Aorta (tissue), 5 donors: ENCODE measurements around the gene GALM. TPM values are rescaled to one million over a fixed set of nuclear protein-coding genes. Genes with fewer than 3 reads are reported as not detected.

Experiments used
- ATAC-seq: fragments of 200-7000 bp; cut with Tn5 transposase; one replicate; pipeline ENCODE4 v1.9.1; 2022; ENCODE audit warnings: moderate library complexity; ENCODE audit not compliant: low FRiP score
- DNase-seq, 2 donors: peaks; one replicate each; pipeline ENCODE4 v3.0.0-alpha.2; 2020
- H3K27ac ChIP-seq, 2 donors: one replicate each; pipeline ENCODE4 v1.5.1; 2013; ENCODE audit warnings: low read length in 2 of 2, mild to moderate bottlenecking in 2 of 2, moderate library complexity in 2 of 2, control low read depth in 1 of 2, inconsistent platforms in 1 of 2, low read depth in 1 of 2
- H3K27me3 ChIP-seq, 2 donors: one replicate each; pipeline ENCODE4 v1.6.1; 2013; ENCODE audit warnings: control low read depth in 1 of 2, low read length in 1 of 2, mild to moderate bottlenecking in 1 of 2, moderate library complexity in 1 of 2; ENCODE audit not compliant: insufficient read depth in 2 of 2, control insufficient read depth in 1 of 2
- H3K36me3 ChIP-seq, 2 donors: one replicate each; pipeline ENCODE4 v1.6.1; 2013; ENCODE audit warnings: control low read depth in 1 of 2, low read length in 1 of 2, mild to moderate bottlenecking in 1 of 2; ENCODE audit not compliant: insufficient read depth in 2 of 2, control insufficient read depth in 1 of 2
- H3K4me1 ChIP-seq, 2 donors: one replicate each; pipeline ENCODE4 v1.6.1; 2013; ENCODE audit warnings: low read length in 2 of 2, control low read depth in 1 of 2, mild to moderate bottlenecking in 1 of 2, moderate library complexity in 1 of 2; ENCODE audit not compliant: insufficient read depth in 2 of 2, control insufficient read depth in 1 of 2
- H3K4me3 ChIP-seq, 2 donors: one replicate each; pipeline ENCODE4 v1.5.1; 2013; ENCODE audit warnings: low read length in 2 of 2, control low read depth in 1 of 2, mild to moderate bottlenecking in 1 of 2
- H3K9me3 ChIP-seq: one replicate; pipeline ENCODE4 v1.6.1; 2013; ENCODE audit warnings: mild to moderate bottlenecking, low read length; ENCODE audit not compliant: control insufficient read depth
- WGBS, 2 donors: extraction: QIAGEN DNeasy Blood & Tissue Kit; methylation state at CpG; one replicate each; pipeline ENCODE4 v1.1.7; 2013; 5-methylcytosine and 5-hydroxymethylcytosine counted together
- intact Hi-C, 2 donors: fragments of 100-400 bp; cut with DNase I; formaldehyde crosslinking; loops; one replicate each; pipeline versions ENCODE4 v1.14.2 to v1.15.0; 2022
- polyA plus RNA-seq, 2 donors: library from polyadenylated mRNA; stranded (reverse); fragments of 200-250 nt; gene quantifications; one replicate each; pipeline ENCODE4 v1.2.3, GENCODE V29; 2013
- total RNA-seq, 2 donors: library from RNA; stranded (reverse); fragmentation: NEBNext Ultra II Directional; extraction: Animal tissue kit (Norgen Biotek cat#: 25700); gene quantifications; one replicate each; pipeline ENCODE4 v1.2.1, GENCODE V29; 2021
- donor health status: healthy with polysubstance abuse.
- donor health status: Bipolar disorder and iron deficiency.
- donor health status: DM: no; HTN: no; CAD: no.
- donor health status: DM: no; HTN: no; CAD: no.
- donor health status: DM: yes; HTN: yes; CAD: no.

The GALM gene
- total and polyA plus RNA-seq, 4 donors = 8.6 to 23.3 (median 14.5) TPM

DNA sequence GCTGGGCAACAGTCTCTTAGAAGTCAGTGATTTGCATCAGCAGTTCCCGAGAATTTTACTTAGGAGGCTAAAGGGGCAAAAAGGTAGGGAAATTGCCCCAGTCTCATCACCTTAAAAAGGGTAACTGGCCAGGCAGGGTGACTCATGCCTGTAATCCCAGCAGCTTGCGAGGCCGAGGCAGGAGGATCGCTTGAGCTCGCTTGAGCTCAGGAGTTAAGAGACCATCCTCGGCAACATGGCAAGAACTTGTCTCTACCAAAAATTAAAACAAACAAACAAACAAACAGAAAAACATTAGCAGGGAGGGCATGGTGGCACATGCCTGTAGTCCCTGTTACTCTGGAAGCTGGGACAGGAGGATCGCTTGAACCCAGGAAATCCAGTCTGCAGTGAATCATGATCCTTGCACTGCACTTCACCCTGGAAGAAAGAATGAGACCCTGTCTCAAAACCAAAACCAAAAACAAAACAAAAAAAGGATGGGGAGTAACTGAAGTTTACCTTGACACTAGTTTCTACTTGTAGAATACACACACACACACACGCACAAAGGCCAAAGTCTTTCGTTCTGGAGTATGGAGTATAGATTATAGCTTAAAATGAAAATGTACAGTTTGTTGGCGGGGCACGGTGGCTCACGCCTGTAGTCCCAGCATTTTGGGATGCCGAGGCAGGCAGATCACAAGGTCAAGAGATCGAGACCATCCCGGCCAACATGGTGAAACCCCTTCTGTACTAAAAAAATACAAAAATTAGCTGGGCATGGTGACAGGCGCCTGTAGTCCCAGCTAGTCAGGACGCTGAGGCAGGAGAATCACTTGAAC, 109.4 kb downstream of the GALM start:
- no peak for ATAC-seq
- WGBS, 2 donors = 82 to 84% methylated on average over 17 of the region's 17 CpGs
- Histone ChIP-seq H3K36me3 (peaks cover 0 to under 1% of the 10 kb centered on the region in 2 donors), H3K27me3 (no peaks in the 10 kb centered on the region), H3K9me3 (no peaks in the 10 kb centered on the region), H3K27ac (no peak overlapping the region), H3K4me1 (no peaks in the 10 kb centered on the region), H3K4me3 (no peak overlapping the region)
- DNase-seq = no peak
- intact Hi-C loops = no loop called here

DNA sequence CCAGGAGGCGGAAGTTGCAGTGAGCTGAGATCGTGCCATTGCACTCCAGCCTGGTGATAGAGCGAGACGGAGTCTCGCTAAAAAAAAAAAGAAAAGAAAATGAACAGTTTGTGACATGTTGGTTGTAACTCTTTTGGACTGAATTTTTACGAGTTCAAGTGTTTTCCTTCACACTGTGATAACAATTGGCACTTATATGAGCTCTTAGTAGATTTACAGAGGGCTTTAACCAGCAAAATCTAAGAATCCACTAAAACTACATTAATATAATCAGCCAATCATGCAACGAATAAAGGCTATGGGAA, 110.0 kb downstream of the GALM start:
- DNase-seq = no peak
- Histone ChIP-seq H3K36me3 (peaks cover 0 to 2% of the 10 kb centered on the region in 2 donors), H3K4me1 (no peaks in the 10 kb centered on the region), H3K27me3 (no peaks in the 10 kb centered on the region), H3K27ac (no peak overlapping the region), H3K9me3 (no peaks in the 10 kb centered on the region), H3K4me3 (no peak overlapping the region)
- no peak for ATAC-seq
- intact Hi-C loops = no loop called here
- 58 to 59% methylated on average over 7 of the region's 7 CpGs for WGBS, 2 donors

DNA sequence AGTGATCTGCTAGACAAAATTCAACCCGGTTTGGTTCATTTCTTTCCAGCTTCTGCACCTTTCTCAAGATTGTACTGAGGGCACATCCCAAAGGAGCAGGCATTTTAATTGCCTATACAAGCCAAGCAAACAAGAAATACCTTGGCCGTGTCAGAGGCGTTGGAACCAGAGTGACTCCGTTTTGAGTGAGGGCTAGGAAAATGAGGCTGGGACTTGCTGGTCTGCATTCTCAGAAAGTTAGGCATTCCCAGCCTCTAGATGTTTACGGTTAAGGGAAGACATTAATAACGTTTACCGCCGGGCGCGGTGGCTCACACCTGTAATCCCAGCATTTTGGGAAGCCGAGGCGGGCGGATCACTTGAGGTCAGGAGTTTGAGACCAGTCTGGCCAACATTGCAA, 110.6 kb downstream of the GALM start:
- no peak overlapping the region for H3K27ac ChIP-seq
- H3K27me3 ChIP-seq = no peaks in the 10 kb centered on the region
- H3K9me3 ChIP-seq = no peaks in the 10 kb centered on the region
- no peak overlapping the region for H3K4me3 ChIP-seq
- DNase-seq = no peak
- H3K36me3 ChIP-seq = peaks cover 2 to 4% of the 10 kb centered on the region in 2 donors
- H3K4me1 ChIP-seq = no peaks in the 10 kb centered on the region
- WGBS, 2 donors = 83 to 90% methylated on average over 13 of the region's 13 CpGs
- no peak for ATAC-seq
- intact Hi-C loops = no loop called here

DNA sequence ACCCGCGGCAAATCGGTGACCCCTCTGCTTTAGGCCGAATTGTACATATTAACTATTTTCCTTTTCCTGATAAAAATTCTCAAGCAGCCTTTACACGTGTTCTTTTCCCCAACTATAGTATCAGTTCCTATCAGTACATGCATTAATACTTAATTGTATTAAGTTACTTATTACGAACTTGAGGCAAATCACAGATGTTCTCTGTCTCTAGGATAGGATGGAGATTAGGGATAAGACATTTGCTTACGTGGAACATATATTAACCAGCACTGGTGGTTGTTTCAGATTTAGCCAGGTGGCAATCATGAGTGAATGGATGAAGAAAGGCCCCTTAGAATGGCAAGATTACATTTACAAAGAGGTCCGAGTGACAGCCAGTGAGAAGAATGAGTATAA, 112.8 kb downstream of the GALM start:
- 15 to 19% methylated on average over 8 of the region's 8 CpGs for WGBS, 2 donors
- Histone ChIP-seq H3K27me3 (no peaks in the 10 kb centered on the region), H3K4me3 (peak overlapping the region; percentile 64 to 77), H3K4me1 (no peaks in the 10 kb centered on the region), H3K27ac (peak overlapping the region in 1 of 2 donors; percentile 74), H3K9me3 (no peaks in the 10 kb centered on the region), H3K36me3 (peaks cover 4% of the 10 kb centered on the region in 2 donors)
- intact Hi-C loops = no loop called here
- no peak for DNase-seq
- no peak for ATAC-seq

DNA sequence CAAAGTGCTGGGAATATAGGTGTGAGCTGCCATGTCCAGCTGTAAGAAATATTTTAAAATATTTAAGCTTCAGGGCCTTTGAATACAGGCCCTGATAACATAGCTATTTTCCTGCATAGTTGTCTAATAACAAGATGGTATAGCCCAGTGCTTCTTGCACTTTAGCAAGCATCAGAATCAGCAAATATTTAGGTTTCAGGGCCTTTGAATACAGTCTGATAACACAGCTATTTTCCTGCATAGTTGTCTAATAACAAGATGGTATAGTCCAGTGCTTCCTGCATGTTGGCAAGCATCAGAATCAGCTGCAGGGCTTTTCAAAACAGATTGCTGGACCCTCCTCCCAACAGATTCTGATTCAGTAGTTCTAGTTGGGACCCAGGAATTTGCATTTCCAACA, 117.7 kb downstream of the GALM start:
- DNase-seq = no peak
- Histone ChIP-seq H3K9me3 (no peaks in the 10 kb centered on the region), H3K4me1 (no peaks in the 10 kb centered on the region), H3K36me3 (peaks cover 4% of the 10 kb centered on the region in 2 donors), H3K27ac (no peak overlapping the region), H3K27me3 (no peaks in the 10 kb centered on the region), H3K4me3 (no peak overlapping the region)
- no peak for ATAC-seq
- intact Hi-C loops = no loop called here

Other genes starting within 250 kb of the GALM start
- 10 to 100 TPM; 60.8 to 65.2 TPM for gene HNRNPLL, start 63.2 kb upstream of the GALM start, total RNA-seq
- gene HNRNPLL, start 63.2 kb upstream of the GALM start, polyA plus RNA-seq = 10 to 100 TPM; 15.9 to 19.7 TPM
- 100 to 1,000 TPM; 117 to 125 TPM for gene SRSF7, start 85.2 kb downstream of the GALM start, total RNA-seq
- 100 to 1,000 TPM in 1 of 2 donors, 10 to 100 TPM in 1; 69.2 to 101 TPM for gene SRSF7, start 85.2 kb downstream of the GALM start, polyA plus RNA-seq
- 1 to 10 TPM; 6.0 to 8.0 TPM for gene GEMIN6, start 112.1 kb downstream of the GALM start, total RNA-seq
- gene GEMIN6, start 112.1 kb downstream of the GALM start, polyA plus RNA-seq = 1 to 10 TPM; 3.5 to 7.5 TPM
- 10 to 100 TPM; 16.4 to 19.6 TPM for gene DHX57, start 209.8 kb downstream of the GALM start, total RNA-seq
- 10 to 100 TPM in 1 of 2 donors, 1 to 10 TPM in 1; 2.5 to 14.7 TPM for gene DHX57, start 209.8 kb downstream of the GALM start, polyA plus RNA-seq
- gene MORN2, start 209.9 kb downstream of the GALM start, total RNA-seq = 1 to 10 TPM; 6.7 to 7.9 TPM
- 10 to 100 TPM; 20.9 to 22.2 TPM for gene MORN2, start 209.9 kb downstream of the GALM start, polyA plus RNA-seq
- 1 to 10 TPM in 1 of 2 donors, under 1 TPM in 1; 0.42 to 3.7 TPM for gene ARHGEF33, start 223.8 kb downstream of the GALM start, total RNA-seq
- gene ARHGEF33, start 223.8 kb downstream of the GALM start, polyA plus RNA-seq = 1 to 10 TPM in 1 of 2 donors, not detected in 1; 1.7 TPM